Bronchial epithelial cell (primary cell): Measurements from ENCODE around the gene CABLES1. TPM values are rescaled to one million over a fixed set of nuclear protein-coding genes. Genes with fewer than 3 reads are reported as not detected.

Experiments used
- DNase-seq: peaks from one replicate; pipeline ENCODE4 v3.0.0-alpha.2; 2010; ENCODE audit warnings: low read depth
- FAIRE-seq: peaks from 2 replicates; lab custom pipeline; 2011; peaks lifted over from hg19 to GRCh38; lab: Jason Lieb, UNC
- H3K27me3 ChIP-seq: 2 replicates; pipeline ENCODE4 v1.5.1; 2011; ENCODE audit warnings: low read length; ENCODE audit not compliant: control insufficient read depth, insufficient read depth
- H3K36me3 ChIP-seq: 2 replicates; pipeline ENCODE4 v1.5.1; 2011; ENCODE audit warnings: low read length; ENCODE audit not compliant: control insufficient read depth, insufficient read depth
- H3K4me3 ChIP-seq: 2 replicates; pipeline ENCODE4 v1.5.1; 2011; ENCODE audit warnings: mild to moderate bottlenecking, low read depth, low read length, control low read depth
- total RNA-seq: library from RNA; depleted of rRNA; stranded (reverse); fragments of >200 nt; gene quantifications from 2 replicates; pipeline ENCODE4 v1.2.1, GENCODE V29; 2014
- TF ChIP-seq, protein P1 (sequence below): IDR thresholded peaks from 2 replicates; pipeline ENCODE4 v1.5.1; 2011; ENCODE audit warnings: mild to moderate bottlenecking, moderate library complexity, low read length, control low read depth, inconsistent platforms; ENCODE audit not compliant: insufficient read depth, severe bottlenecking

CABLES1 gene
- total RNA-seq, 1 donor from 2014 or later: 0.26 TPM

DNA sequence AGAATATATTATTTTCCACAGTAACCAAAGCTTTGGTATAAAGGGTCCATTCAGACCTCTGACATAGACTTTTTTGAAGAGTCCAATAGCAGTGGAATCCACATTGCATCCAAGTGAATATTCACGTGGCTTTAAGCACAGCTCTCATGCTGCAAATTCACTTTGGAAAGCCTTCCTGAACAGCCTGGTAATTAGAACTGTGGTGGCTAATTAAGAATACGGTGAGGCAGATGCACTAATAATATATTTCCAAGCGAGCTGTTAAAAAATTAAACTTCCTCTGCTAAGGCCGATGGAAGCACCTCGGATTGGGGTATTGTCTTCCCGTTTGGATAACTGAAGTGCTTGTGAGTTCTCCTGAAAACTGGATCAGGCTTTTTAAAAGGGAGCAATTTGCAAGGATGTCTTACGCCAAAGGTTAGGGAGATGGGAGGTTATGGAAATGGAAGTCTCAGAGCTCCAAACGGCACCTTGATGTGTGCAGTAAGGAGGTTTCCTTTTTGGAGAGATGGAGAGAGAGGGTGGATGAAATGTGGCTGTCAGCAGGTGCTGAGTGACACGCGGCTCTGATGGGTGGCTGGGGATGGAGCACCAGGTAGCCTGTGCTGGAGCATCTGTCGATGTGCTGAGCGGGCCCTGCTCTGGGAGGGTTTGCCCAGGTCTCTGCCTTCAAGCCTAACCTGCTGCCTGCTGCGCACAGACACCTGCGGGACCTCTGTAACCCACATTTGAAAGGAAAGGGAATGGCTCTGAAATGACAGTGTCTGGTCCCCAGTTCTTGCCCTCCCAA is 37.5 kb downstream of the CABLES1 start:
- TF ChIP-seq, protein P1, sequence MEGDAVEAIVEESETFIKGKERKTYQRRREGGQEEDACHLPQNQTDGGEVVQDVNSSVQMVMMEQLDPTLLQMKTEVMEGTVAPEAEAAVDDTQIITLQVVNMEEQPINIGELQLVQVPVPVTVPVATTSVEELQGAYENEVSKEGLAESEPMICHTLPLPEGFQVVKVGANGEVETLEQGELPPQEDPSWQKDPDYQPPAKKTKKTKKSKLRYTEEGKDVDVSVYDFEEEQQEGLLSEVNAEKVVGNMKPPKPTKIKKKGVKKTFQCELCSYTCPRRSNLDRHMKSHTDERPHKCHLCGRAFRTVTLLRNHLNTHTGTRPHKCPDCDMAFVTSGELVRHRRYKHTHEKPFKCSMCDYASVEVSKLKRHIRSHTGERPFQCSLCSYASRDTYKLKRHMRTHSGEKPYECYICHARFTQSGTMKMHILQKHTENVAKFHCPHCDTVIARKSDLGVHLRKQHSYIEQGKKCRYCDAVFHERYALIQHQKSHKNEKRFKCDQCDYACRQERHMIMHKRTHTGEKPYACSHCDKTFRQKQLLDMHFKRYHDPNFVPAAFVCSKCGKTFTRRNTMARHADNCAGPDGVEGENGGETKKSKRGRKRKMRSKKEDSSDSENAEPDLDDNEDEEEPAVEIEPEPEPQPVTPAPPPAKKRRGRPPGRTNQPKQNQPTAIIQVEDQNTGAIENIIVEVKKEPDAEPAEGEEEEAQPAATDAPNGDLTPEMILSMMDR: no peak
- Histone ChIP-seq H3K27me3 (no peaks in the 10 kb centered on the region), H3K4me3 (no peak overlapping the region), H3K36me3 (no peaks in the 10 kb centered on the region)
- DNase-seq (no peak), FAIRE-seq (no peak)

DNA sequence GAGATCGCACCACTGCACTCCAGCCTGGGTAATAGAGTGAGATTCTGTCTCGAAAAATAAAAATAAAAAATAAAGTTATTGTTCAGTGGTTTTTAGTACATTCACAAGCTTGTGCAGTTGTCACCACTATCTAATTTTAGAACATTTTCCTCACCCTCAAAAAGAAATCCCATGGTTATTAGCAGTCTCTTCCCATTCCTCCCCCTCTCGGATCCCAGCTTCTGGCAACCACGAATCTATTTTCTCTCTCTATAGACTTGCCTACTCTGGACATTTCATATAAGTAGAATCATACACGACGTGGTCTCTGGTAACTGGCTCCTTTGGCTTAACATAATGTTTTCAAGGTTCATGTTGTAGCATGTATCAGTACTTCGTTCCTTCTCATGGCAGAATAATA is 38.6 kb downstream of the CABLES1 start:
- no peaks in the 10 kb centered on the region for H3K36me3 ChIP-seq
- no peaks in the 10 kb centered on the region for H3K27me3 ChIP-seq
- DNase-seq: no peak
- TF ChIP-seq, protein P1: no peak
- no peak for FAIRE-seq
- no peak overlapping the region for H3K4me3 ChIP-seq

DNA sequence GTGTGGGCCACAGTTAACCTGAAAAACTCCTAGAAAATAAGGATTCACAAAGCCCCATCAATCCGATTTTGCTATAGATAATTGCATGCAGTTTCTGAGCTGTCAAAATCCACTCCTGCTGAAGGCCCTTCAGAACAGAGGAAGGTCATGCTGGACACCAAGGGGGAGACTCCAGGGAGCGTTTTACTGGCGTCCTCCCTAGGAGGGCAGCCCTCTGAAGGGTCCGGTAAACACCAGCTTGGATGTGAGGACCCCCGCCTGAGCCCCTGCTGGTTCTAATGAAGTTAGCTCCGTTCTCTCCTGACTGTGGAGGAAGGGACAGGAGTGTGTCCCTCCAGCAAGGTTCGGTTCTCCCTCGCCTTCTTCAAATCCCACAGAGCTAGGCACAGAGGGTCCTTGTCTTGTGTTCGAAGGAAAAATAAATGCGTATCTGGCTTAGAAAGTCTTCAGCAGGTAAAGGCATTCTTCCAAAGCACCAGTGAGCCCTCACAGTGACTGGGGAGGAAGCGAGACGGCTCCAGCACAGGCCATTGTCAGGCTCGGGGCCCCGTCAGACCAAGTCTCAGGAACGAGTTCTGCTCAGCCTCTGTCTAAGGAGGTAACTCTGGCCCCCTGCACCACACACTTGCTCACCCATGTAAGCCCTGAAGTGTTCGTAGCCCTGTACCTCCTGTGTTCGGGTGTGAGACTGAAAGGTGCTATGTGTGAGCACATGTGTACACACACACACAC is 41.6 kb downstream of the CABLES1 start:
- no peaks in the 10 kb centered on the region for H3K36me3 ChIP-seq

DNA sequence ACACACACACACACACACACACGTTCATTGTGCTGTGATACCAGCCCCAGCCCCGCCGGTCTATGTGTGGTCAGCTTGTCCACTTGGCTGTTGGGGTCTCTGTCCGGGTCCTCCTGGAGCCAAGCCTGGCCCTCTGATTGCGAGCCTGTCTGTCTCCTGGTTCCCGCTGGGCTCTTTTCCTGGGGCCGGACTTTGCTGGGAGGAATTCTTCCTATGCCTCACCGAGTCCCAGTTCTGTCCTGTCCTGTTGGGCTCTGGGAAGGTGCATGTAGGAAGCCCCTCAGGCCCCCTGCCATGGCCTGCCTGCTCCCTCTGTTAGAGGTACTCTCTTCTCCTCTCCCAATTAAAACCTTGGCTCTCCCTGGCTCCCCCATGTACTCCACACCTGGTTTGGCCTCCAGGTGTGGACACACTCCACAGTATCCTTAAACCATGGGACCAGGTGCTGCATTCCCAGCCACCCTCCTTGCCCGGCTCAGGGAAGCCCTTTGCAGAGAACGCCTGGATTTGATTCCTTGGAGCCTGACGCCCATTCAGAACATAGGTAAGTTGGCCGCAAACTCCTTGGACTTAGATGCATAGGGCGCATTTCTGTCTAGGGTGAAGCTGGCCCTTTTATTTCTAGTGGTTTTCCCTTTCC is 42.3 kb downstream of the CABLES1 start:
- Histone ChIP-seq H3K27me3 (no peaks in the 10 kb centered on the region), H3K4me3 (no peak overlapping the region), H3K36me3 (no peaks in the 10 kb centered on the region)
- TF ChIP-seq, protein P1: no peak
- FAIRE-seq (no peak), DNase-seq (no peak)

More for the DNA sequence above, 41.6 kb downstream of the CABLES1 start:
- no peaks in the 10 kb centered on the region for H3K27me3 ChIP-seq
- DNase-seq (no peak), FAIRE-seq (no peak)
- H3K4me3 ChIP-seq: no peak overlapping the region
- TF ChIP-seq, protein P1: no peak

DNA sequence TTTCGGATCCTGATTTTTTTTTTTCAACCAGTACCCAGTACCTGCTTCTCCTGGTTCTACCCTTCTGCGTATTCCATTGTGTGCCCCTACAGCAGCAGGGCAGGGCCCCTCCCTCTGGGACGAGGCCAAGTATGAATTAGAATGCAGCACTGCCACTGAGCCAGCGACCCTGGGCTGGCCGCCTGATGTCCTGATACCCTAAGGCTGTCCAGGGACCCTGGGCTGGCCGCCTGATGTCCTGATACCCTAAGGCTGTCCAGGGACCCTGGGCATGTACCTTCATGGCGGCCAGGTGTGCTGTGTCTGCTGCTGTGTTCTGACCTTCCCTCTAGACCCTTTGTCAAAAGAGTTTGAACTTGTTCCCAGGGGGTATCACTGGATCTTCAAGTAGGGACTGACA is 42.9 kb downstream of the CABLES1 start:
- Histone ChIP-seq H3K4me3 (no peak overlapping the region), H3K36me3 (no peaks in the 10 kb centered on the region), H3K27me3 (no peaks in the 10 kb centered on the region)
- DNase-seq: no peak
- no peak for FAIRE-seq
- TF ChIP-seq, protein P1: no peak
